Omental fat pad (tissue), 4 donors: ENCODE measurements around the gene ZNF730. TPM values are rescaled to one million over a fixed set of nuclear protein-coding genes. Genes with fewer than 3 reads are reported as not detected.
"Not testable (repeated sequence)": the region's sequence is repeated elsewhere in the genome, so short reads cannot be mapped to it uniquely, and the experiment has no call there.

Source experiments
- ATAC-seq: fragments of 150-250 bp; one replicate; pipeline ENCODE4 v1.9.1; 2016; ENCODE audit warnings: mild to moderate bottlenecking, moderate library complexity; ENCODE audit not compliant: low FRiP score
- DNase-seq: peaks from one replicate; pipeline ENCODE4 v3.0.0-alpha.2; 2019; ENCODE audit warnings: low spot score
- total RNA-seq, 4 donors: library from RNA; depleted of rRNA; stranded (reverse); fragments of >200 nt; gene quantifications; one replicate each; pipeline ENCODE4 v1.1.0, GENCODE V29; 2016
- TF ChIP-seq, protein P1 (sequence below), 3 donors: fragments of 450-650 bp; IDR thresholded peaks; one replicate each; pipeline ENCODE4 v1.5.1; 2016 to 2017; ENCODE audit warnings: antibody characterized with exemption in 3 of 3, mild to moderate bottlenecking in 3 of 3, moderate library complexity in 2 of 3

ZNF730 gene
- total RNA-seq, 4 donors from 2014 or later, result not detected

- TF ChIP-seq, protein P1, sequence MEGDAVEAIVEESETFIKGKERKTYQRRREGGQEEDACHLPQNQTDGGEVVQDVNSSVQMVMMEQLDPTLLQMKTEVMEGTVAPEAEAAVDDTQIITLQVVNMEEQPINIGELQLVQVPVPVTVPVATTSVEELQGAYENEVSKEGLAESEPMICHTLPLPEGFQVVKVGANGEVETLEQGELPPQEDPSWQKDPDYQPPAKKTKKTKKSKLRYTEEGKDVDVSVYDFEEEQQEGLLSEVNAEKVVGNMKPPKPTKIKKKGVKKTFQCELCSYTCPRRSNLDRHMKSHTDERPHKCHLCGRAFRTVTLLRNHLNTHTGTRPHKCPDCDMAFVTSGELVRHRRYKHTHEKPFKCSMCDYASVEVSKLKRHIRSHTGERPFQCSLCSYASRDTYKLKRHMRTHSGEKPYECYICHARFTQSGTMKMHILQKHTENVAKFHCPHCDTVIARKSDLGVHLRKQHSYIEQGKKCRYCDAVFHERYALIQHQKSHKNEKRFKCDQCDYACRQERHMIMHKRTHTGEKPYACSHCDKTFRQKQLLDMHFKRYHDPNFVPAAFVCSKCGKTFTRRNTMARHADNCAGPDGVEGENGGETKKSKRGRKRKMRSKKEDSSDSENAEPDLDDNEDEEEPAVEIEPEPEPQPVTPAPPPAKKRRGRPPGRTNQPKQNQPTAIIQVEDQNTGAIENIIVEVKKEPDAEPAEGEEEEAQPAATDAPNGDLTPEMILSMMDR (IDR thresholded peaks at IDR 0.05), result no peak
- ATAC-seq (no peak), DNase-seq (no peak)
These were observed 18.5 kb upstream of the ZNF730 start for GRCh38 chr19:23098286-23098685.

- DNase-seq (no peak), ATAC-seq (no peak)
- TF ChIP-seq, protein P1 (IDR thresholded peaks at IDR 0.05), result no peak
These were observed 17.8 kb upstream of the ZNF730 start for GRCh38 chr19:23098988-23099387.

GRCh38 chr19:23099966-23100365, 16.9 kb upstream of the ZNF730 start:
- ATAC-seq (no peak), DNase-seq (no peak)
- TF ChIP-seq, protein P1 (IDR thresholded peaks at IDR 0.05), result no peak

GRCh38 chr19:23101241-23101640, 15.6 kb upstream of the ZNF730 start:
- TF ChIP-seq, protein P1 (IDR thresholded peaks at IDR 0.05), result no peak
- ATAC-seq, result no peak
- no peak for DNase-seq

GRCh38 chr19:23118400-23118799, 1.6 kb downstream of the ZNF730 start:
- no peak for DNase-seq
- TF ChIP-seq, protein P1 (IDR thresholded peaks at IDR 0.05), result no peak
- ATAC-seq, result no peak

DNA sequence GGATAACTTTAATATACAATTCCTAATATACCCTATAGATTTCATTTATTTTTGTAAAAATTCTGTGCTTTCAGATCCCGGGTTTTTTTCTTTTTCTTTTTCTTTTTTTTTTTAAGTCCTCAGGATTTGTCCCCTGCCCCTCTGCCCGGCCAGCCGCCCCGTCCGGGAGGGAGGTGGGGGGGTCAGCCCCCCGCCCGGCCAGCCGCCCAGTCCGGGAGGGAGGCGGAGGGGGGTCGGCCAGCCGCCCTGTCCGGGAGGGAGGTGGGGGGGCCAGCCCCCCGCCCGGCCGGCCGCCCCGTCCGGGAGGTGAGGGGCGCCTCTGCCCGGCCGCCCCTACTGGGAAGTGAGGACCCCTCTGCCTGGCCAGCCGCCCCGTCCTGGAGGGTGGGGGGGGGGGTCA, 17.4 kb downstream of the ZNF730 start:
- not testable (repeated sequence) for DNase-seq, ATAC-seq

GRCh38 chr19:23145617-23146415, 29.0 kb downstream of the ZNF730 start:
- DNase-seq, result no peak
- TF ChIP-seq, protein P1 (IDR thresholded peaks at IDR 0.05), result no peak
- no peak for ATAC-seq
